Hypothalamus (tissue), 51 donors: ENCODE results near the gene B3GALT6.
"Not testable (repeated sequence)": the region's sequence is repeated elsewhere in the genome, so short reads cannot be mapped to it uniquely, and the experiment has no call there.

Experiments used
- DNase-seq, 51 donors: peaks; one replicate each; lab custom pipeline; 2025; lab: John Stamatoyannopoulos, UW

Gene B3GALT6

DNA sequence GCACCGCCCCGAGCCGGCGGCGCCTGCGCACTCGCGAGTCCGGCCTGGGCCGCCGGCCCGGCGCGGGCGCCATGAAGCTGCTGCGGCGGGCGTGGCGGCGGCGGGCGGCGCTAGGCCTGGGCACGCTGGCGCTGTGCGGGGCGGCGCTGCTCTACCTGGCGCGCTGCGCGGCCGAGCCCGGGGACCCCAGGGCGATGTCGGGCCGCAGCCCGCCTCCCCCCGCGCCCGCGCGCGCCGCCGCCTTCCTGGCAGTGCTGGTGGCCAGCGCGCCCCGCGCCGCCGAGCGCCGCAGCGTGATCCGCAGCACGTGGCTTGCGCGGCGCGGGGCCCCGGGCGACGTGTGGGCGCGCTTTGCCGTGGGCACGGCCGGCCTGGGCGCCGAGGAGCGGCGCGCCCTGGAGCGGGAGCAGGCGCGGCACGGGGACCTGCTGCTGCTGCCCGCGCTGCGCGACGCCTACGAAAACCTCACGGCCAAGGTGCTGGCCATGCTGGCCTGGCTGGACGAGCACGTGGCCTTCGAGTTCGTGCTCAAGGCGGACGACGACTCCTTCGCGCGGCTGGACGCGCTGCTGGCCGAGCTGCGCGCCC lies at the start of gene B3GALT6:
B3GALT6 (plus strand) TSS at position 30 of the 588 bp plus-strand sequence; CDS start at position 72, 42 bp downstream.
- DNase-seq, result peak in 7 of 51 donors; percentile 30 to 56 (median 44)

GRCh38 chr1:1182491-1183220 lies 49.4 kb upstream of the B3GALT6 start:
- no peak for DNase-seq

DNA sequence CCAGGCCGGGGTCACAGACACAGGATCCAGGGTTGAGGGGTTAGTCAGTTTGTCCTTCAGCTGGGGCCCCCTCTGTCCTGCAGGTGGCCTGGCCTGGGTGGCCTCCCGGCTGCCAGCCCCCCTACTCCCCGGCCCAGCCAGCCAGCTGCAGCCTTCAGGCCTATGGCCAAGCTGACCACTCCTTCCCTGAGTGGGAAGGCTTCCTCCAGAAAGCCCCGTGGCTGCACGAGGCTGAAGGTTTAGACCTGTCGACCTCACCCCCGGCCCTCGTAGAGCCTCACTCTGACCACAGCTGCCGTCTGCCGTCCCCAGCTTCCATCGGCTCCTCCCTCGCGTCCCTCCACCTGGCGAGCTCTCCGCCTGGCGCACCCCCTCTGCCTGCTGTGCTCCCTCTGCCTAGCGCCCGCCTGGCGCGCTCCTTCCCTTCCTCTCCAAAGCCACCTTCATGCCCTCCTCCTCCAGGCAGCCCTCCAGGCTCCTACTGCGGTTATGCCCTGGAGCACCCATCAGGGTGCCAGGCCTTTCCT lies 48.8 kb upstream of the B3GALT6 start:
- DNase-seq, result no peak

DNA sequence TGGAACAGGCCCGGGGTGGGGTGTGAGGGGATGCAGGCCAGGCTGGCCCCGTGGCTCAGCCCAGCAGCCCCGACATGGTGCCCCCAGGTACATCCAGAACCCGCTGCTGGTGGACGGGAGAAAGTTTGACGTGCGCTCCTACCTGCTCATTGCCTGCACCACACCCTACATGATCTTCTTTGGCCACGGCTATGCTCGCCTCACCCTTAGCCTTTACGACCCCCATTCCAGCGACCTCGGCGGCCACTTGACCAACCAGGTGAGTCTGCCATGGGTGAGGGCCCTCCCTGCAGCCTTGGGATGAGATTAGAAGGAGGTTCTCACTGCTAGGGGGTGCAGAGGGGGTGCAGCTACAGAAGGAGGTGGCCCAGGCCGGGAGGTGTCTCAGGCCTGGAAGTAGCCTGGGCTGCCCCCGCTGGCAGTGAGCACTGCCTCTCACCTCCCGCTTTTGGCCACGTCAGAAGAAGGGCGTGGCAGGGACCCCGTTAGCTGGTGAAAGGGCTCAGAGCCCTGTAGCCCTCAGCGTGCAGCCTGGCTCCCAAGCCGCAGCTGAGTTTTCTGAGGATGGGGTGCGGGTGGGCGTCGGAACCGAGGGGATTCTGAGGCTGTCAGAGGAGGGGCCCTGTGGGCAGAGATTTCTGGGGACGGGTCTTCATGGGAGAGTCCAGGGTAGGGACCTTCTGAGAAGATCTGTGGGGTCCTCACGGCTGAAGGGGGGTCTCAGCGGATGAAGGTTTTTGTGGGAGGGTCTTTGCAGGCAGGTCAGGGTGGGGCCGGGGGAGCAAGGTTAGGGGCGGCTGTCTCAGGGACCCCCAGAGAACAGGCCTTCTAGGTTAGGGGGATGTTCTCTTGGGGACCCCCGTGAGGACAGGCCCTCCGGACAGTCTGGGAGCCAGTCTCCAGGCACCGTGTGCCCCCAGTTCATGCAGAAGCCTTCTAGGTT lies 47.9 kb upstream of the B3GALT6 start:
- no peak for DNase-seq

DNA sequence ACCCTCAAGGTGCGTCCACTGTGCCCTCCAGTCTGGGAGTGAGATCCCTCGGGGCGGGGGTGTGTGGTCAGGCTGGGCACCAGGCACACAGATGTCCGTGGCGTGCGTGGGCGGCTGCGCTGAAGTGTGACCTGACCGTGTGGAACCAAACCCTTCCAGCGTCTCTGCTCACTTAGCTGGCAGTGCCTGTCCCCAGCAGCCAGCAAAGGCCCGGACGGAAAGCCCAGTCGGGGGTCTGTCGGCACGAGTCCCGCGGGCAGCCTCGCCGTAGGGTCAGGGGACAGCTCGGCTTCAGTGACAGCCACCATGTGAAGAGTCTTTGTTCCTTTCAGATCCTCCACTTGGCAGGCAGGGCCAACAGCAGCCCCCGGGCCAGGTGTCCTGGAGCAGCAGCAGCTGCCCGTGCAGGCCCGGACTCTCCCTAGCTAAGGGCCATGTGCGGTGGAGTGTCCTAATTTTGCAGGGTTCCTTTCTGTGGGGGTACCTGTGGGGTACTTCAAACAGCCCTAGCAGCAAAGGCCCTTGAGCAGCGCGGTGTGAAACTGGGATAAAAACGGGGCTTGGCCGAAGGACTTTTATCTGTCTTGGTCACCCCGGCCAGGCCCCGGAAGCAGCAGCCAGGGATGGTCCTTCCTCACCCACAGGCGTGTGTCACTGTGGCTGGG lies 46.8 kb upstream of the B3GALT6 start:
- peak in 34 of 51 donors; percentile 7 to 74 (median 32) for DNase-seq

DNA sequence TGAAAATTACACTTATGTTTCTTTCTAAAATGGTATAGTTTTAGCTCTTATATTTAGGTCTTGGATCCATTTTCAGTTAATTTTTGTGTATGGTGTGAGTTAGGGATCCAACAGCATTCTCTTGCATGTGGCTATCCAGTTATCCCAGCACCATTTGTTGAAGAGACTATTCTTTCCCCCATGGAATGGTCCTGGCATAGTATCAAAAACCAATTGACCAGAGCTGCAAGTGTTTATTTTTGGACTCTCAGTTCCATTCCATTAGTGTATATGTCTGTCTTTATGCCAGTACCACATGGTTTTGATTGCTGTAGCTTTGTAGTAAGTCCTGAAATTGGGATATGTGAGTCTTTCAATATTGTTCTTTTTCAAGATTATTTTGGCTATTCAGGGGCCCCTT lies 44.1 kb upstream of the B3GALT6 start:
- no peak for DNase-seq

DNA sequence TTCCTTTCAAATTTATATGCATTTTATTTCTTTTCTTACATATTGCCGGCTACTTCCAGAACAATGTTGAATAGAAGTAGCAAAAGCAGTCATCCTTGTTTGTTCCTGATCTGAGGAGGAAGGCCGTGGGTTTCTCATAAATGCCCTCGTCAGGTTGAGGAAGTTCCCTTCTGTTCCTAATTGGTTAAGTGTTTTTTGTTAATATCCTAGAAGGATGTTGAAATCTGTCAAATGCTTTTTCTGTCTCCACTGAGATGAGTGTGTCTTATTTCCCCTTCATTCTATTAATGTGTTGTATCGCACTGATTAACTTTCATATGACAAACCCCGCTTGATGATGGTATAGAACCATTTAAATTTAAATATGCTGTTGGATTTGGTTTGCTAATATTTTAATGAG lies 42.9 kb upstream of the B3GALT6 start:
- DNase-seq, result no peak

- no peak for DNase-seq
Observed at GRCh38 chr1:1191734-1192133, 40.3 kb upstream of the B3GALT6 start.

DNA sequence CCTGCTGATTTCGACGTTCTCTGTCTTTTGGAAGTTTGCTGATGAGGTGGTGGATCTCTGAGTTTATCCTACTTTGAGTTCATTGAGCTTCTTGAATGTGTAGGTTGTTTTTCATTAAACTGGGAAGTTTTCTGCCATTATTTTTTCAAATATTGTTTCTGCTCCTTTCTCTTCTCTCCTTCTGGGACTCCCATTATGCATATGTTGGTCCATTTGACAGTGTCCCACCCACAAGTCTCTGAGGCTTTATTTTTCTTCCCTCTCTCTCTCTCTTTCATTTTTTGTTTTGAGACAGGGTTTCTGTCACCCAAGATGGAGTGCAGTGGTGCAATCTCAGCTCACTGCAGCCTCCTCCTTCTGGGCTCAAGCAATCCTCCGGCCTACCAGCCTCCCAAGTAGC lies 37.3 kb upstream of the B3GALT6 start:
- DNase-seq, result no peak

GRCh38 chr1:1195726-1196125 lies 36.3 kb upstream of the B3GALT6 start:
- DNase-seq, result not testable (repeated sequence)

- DNase-seq, result no peak
Observed at GRCh38 chr1:1196431-1197187, 35.4 kb upstream of the B3GALT6 start.

DNA sequence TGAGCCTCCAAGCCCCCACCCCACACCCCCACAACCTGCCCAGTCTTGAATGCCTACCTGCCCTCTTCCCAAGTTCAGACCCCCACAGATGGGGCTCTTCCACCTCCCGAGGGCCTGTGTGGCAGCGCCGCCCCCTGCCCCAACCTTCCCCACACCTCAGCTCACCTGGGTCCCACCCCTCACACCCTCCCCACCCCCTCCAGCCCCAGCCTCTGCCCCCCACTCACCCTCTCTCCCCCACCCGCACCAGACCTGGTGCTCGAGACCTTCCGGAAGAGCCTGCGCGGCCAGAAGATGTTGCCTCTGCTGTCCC lies 34.9 kb upstream of the B3GALT6 start:
- DNase-seq, result no peak

DNA sequence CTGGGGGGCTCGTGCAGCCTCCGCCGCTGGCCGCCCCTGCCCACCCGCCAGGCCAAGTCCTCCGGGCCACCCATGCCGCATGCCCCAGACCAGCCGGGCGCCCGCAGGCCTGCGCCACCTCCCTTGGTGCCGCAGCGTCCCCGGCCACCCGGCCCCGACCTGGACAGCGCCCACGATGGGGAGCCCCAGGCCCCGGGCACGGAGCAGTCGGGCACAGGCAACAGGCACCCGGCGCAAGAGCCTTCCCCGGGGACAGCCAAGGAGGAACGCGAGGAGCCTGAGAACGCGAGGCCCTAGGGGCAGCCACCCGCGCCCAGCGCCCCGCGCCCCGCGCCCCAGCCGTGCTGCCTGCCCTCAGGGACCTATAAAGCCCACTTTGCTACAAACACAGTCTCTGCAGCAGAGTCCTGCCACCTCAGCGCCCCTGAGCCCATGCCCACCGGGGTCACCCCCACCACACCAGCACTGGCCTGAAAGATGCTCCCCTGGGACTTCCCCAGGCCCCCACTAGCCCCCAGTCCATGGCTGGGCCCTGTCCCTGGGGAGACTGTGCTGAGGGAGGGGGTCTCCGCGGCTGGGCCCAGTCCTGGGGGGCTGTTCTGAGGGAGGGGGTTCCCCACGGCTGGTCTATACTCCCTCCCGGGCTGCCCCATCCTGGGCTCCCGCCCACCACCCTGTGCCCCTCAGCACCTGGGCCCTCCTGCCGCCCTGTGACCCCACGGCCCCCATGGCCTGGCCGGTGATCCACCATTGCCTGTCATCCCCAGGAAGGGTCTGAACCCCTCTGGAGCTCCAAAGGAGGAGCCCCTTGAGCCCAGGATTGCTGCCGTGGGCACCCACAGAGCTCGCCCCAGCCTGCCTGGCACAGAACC lies 34.2 kb upstream of the B3GALT6 start:
- DNase-seq, result no peak

DNA sequence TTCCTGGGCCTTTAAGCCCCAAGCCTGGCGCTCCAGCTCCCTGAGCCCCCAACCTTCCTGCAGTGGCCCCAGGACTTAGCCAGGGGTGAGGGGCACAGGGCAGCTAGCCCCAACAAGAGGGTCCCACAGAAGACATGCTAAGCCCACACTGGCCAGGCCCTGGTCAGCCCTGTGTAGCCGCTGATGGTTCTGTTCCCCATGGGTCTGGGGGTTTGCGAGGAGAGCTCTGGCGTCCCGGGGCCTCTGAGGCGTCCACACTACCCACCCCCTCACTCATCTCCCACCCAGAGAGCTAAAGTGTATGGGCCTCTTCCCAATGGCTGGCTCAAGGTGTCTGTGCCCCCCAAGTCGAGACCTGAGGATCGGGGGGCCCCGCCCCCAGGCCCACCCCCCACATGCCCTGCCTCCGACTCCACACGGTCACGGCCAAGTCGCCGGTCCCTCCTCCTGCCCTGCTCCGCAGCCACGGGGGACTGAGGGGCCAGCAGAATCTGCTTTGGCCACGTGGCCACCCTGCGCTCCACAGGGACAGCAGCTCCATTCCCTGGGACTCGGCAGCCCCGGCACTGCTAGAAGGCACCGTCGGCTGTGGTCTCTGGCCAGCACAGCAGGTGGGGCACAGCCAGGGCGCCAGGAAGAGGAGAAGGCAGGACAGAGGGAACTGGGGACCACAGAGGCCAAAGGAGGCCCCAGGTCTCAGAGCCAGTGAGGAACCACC lies 33.5 kb upstream of the B3GALT6 start:
- no peak for DNase-seq

GRCh38 chr1:1199141-1199960 lies 32.7 kb upstream of the B3GALT6 start:
- no peak for DNase-seq

DNA sequence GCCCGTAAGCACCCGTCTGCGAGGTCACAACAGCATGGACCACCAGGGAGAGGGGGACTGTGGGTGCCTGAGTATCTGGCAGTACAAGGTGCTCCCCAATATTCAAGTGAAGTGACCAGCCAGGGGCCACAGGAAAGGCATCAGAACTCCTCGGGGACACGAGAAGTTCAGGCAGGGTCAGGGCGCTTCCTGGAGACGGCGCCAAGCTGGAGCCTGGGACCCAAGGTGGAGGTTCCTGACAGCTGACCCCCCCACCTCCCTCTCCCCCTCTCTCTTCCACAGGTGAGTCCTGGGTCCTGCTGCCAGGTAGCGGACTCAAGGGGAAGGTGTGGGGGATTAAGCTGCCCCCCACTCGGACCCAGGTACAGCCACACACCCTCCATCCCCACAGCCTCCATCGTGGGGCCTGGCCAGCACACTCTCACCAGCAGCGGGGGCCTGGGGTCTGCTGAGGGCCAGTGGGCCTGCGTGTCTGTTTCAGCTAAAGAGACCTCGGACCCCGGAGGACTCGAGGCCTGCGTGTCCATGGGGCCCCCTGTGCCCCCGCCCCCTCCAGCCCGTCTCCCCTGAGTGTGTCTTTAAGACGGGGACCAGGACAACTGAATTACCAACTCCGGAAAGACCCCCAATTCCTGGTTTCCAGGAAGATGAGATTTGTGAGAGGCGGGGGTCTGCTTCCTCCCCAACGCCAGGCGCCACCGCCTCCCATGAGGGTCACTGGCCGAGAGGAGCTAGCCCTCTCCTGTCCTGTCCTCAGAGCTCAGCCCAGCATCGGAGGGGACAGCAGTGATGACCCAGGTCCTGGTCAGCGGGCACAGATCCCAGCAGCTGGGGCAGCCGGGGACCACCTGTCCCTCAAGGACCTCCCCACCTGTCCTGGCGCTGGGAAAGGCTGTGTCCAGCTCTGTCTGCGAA lies 31.8 kb upstream of the B3GALT6 start:
- DNase-seq, result no peak
